Hepatocyte (in vitro differentiated cells): ENCODE measurements around the gene IL20RA. TPM values are rescaled to one million over a fixed set of nuclear protein-coding genes. Genes with fewer than 3 reads are reported as not detected.
A peak's percentile ranks its signal among the peaks of the same experiment; 100 is the strongest.

Experiments
- DNase-seq: peaks from one replicate; pipeline ENCODE4 v3.0.0-alpha.2; 2016; ENCODE audit warnings: low spot score
- H2AFZ ChIP-seq: fragments of 200-600 bp; sonication (generic); 2 replicates; pipeline ENCODE4 v1.6.0; 2016; ENCODE audit warnings: antibody characterized with exemption, mild to moderate bottlenecking
- H3K27ac ChIP-seq: fragments of 200-600 bp; sonication (generic); 2 replicates; pipeline ENCODE4 v1.5.1; 2016; ENCODE audit warnings: mild to moderate bottlenecking
- H3K27me3 ChIP-seq: fragments of 200-600 bp; sonication (generic); 2 replicates; pipeline ENCODE4 v1.6.1; 2016
- H3K36me3 ChIP-seq: fragments of 200-600 bp; sonication (generic); replicated peaks from 2 replicates; pipeline ENCODE4 v1.5.1; 2016; ENCODE audit warnings: low read depth; ENCODE audit not compliant: insufficient read depth
- H3K4me1 ChIP-seq: fragments of 200-600 bp; sonication (generic); 2 replicates; pipeline ENCODE4 v1.5.1; 2016; ENCODE audit warnings: mild to moderate bottlenecking, moderate library complexity; ENCODE audit not compliant: insufficient read depth
- H3K4me2 ChIP-seq: fragments of 200-600 bp; sonication (generic); 2 replicates; pipeline ENCODE4 v1.6.0; 2016
- H3K4me3 ChIP-seq: fragments of 200-600 bp; sonication (generic); 2 replicates; pipeline ENCODE4 v1.5.1; 2016; ENCODE audit warnings: mild to moderate bottlenecking
- H3K79me2 ChIP-seq: fragments of 200-600 bp; sonication (generic); 2 replicates; pipeline ENCODE4 v1.6.0; 2017; ENCODE audit warnings: mild to moderate bottlenecking
- H3K9me2 ChIP-seq: fragments of 200-600 bp; sonication (generic); replicated peaks from 2 replicates; pipeline ENCODE4 v1.6.0; 2017; ENCODE audit warnings: mild to moderate bottlenecking; ENCODE audit not compliant: insufficient read depth
- H3K9me3 ChIP-seq: fragments of 200-600 bp; sonication (generic); 2 replicates; pipeline ENCODE4 v1.5.1; 2016; ENCODE audit warnings: low read depth, mild to moderate bottlenecking
- H4K20me1 ChIP-seq: fragments of 200-600 bp; sonication (generic); 2 replicates; pipeline ENCODE4 v1.6.0; 2016; ENCODE audit warnings: mild to moderate bottlenecking; ENCODE audit not compliant: insufficient read depth, poor library complexity, severe bottlenecking
- EZH2 ChIP-seq: fragments of 200-600 bp; sonication (generic); IDR thresholded peaks from 2 replicates; pipeline ENCODE4 v1.6.1; 2016; ENCODE audit warnings: antibody characterized with exemption, mild to moderate bottlenecking, borderline replicate concordance
- EZH2phosphoT487 ChIP-seq: fragments of 200-600 bp; sonication (generic); IDR thresholded peaks from one replicate; pipeline ENCODE4 v1.6.1; 2018; ENCODE audit warnings: antibody characterized with exemption, mild to moderate bottlenecking, low read depth, moderate library complexity; ENCODE audit not compliant: unreplicated experiment, severe bottlenecking
- WGBS: methylation state at CpG from one replicate; pipeline ENCODE4 v1.1.6; 2016; ENCODE audit warnings: low lambda C conversion rate; ENCODE audit errors: missing lambda C conversion rate; 5-methylcytosine and 5-hydroxymethylcytosine counted together
- polyA plus RNA-seq: library from polyadenylated mRNA; unstranded; fragments of >200 nt; fragmentation: Nextera tagmentation; extraction: Ambion mirVana; gene quantifications from 2 replicates; pipeline ENCODE4 v1.2.1, GENCODE V29; 2016
- total RNA-seq: library from RNA; depleted of rRNA; stranded (reverse); fragments of >200 nt; gene quantifications from 2 replicates; pipeline ENCODE4 v1.2.3, GENCODE V29; 2014
- TF ChIP-seq, protein P1 (sequence below): fragments of 200-600 bp; sonication (generic); IDR thresholded peaks from 2 replicates; pipeline ENCODE4 v1.5.1; 2016; ENCODE audit warnings: antibody characterized with exemption, mild to moderate bottlenecking; ENCODE audit not compliant: poor library complexity

IL20RA gene
- total and polyA plus RNA-seq, 2 experiments from 2014 or later: 0.52 to 0.63 TPM

DNA sequence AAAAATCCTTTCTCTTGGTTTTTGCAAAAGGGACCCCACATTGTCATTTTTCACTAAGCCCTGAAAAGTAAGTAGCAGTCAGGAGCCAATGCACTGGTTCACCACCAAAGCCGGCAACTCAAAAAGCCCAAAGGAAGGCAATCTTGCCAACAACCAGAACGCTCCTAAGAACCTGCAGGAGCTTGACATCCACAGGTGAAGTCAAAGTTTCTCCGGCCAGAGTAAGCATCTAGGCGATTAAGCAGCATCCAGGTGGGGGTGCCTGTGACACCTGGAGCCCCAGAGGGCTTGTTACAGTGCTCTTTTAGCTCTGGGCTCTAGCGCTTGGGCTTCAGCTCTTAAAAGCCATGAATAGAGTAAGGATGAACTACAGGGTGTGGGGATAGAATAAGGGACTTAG lies 86.6 kb downstream of the IL20RA start:
- Histone ChIP-seq H3K27ac (no peak overlapping the region), H3K9me3 (no peaks in the 10 kb centered on the region), H2AFZ (no peak overlapping the region), H3K4me2 (no peak overlapping the region), H3K9me2 (no peaks in the 10 kb centered on the region), H3K79me2 (no peaks in the 10 kb centered on the region), H4K20me1 (no peaks in the 10 kb centered on the region), H3K27me3 (peaks cover 5% of the 10 kb centered on the region), H3K4me1 (peaks cover 3% of the 10 kb centered on the region), H3K4me3 (no peak overlapping the region), H3K36me3 (no peaks in the 10 kb centered on the region)
- no peak for TF ChIP-seq EZH2phosphoT487
- TF ChIP-seq EZH2: no peak
- TF ChIP-seq, protein P1, sequence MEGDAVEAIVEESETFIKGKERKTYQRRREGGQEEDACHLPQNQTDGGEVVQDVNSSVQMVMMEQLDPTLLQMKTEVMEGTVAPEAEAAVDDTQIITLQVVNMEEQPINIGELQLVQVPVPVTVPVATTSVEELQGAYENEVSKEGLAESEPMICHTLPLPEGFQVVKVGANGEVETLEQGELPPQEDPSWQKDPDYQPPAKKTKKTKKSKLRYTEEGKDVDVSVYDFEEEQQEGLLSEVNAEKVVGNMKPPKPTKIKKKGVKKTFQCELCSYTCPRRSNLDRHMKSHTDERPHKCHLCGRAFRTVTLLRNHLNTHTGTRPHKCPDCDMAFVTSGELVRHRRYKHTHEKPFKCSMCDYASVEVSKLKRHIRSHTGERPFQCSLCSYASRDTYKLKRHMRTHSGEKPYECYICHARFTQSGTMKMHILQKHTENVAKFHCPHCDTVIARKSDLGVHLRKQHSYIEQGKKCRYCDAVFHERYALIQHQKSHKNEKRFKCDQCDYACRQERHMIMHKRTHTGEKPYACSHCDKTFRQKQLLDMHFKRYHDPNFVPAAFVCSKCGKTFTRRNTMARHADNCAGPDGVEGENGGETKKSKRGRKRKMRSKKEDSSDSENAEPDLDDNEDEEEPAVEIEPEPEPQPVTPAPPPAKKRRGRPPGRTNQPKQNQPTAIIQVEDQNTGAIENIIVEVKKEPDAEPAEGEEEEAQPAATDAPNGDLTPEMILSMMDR: no peak
- DNase-seq: no peak
- 77% methylated on average over 5 of the region's 5 CpGs for WGBS

GRCh38 chr6:136956590-136957544 lies 87.9 kb downstream of the IL20RA start:
- TF ChIP-seq EZH2phosphoT487: no peak
- no peak for TF ChIP-seq EZH2
- TF ChIP-seq, protein P1: no peak
- H3K4me1 ChIP-seq: peaks cover 3% of the 10 kb centered on the region
- H3K9me3 ChIP-seq: no peaks in the 10 kb centered on the region
- H4K20me1 ChIP-seq: no peaks in the 10 kb centered on the region
- H3K27ac ChIP-seq: no peak overlapping the region
- 56% methylated on average over 14 of the region's 14 CpGs for WGBS
- DNase-seq: no peak
- H3K79me2 ChIP-seq: no peaks in the 10 kb centered on the region
- peaks cover 5% of the 10 kb centered on the region for H3K27me3 ChIP-seq
- no peaks in the 10 kb centered on the region for H3K36me3 ChIP-seq
- no peak overlapping the region for H3K4me3 ChIP-seq
- H2AFZ ChIP-seq: peak overlapping the region; percentile 3
- no peak overlapping the region for H3K4me2 ChIP-seq
- H3K9me2 ChIP-seq: no peaks in the 10 kb centered on the region

DNA sequence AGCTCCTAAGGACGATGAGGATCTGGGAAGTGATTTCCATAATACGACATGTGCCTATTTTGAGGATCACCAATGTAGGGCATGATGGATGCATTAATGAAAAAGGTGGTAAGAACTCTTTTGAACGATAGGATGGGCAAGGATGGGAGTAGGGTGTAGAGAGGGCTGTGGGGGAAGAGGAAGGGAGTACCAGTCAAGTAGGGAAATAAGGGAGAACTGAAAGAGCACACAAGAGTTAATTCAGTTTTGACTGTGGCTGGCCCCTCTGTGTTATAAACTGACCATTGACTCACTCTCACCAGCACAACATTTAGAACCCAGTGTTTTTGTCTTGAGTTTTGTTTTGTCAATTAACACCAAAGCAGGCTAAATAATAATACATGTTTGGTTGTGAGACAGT lies 89.6 kb downstream of the IL20RA start:
- Histone ChIP-seq H3K4me3 (no peak overlapping the region), H4K20me1 (no peaks in the 10 kb centered on the region), H3K9me2 (no peaks in the 10 kb centered on the region), H3K4me1 (peaks cover 3% of the 10 kb centered on the region), H2AFZ (no peak overlapping the region), H3K9me3 (no peaks in the 10 kb centered on the region), H3K36me3 (no peaks in the 10 kb centered on the region), H3K4me2 (no peak overlapping the region), H3K27ac (no peak overlapping the region), H3K27me3 (peaks cover 5% of the 10 kb centered on the region), H3K79me2 (no peaks in the 10 kb centered on the region)
- TF ChIP-seq EZH2phosphoT487 (no peak), EZH2 (no peak)
- TF ChIP-seq, protein P1: no peak
- 84% methylated on average over 3 of the region's 3 CpGs for WGBS
- DNase-seq: no peak
